Adipose tissue (tissue), 3 donors: ENCODE measurements around the gene C16orf90. TPM values are rescaled to one million over a fixed set of nuclear protein-coding genes. Genes with fewer than 3 reads are reported as not detected.
"Not testable (repeated sequence)": the region's sequence is repeated elsewhere in the genome, so short reads cannot be mapped to it uniquely, and the experiment has no call there.

ENCODE experiments used
- H3K27ac ChIP-seq: one replicate; pipeline ENCODE4 v1.5.1; 2013; ENCODE audit warnings: low read depth, low read length
- WGBS, 3 donors: extraction: QIAGEN DNeasy Blood & Tissue Kit; methylation state at CpG; one replicate each; pipeline ENCODE4 v1.1.7; 2013; 5-methylcytosine and 5-hydroxymethylcytosine counted together
- polyA plus RNA-seq, 3 donors: library from polyadenylated mRNA; stranded (reverse); fragments of 200-250 nt; gene quantifications; one replicate each; pipeline ENCODE4 v1.2.3, GENCODE V29; 2013
- donor health status: healthy with polysubstance abuse.
- donor health status: Bipolar disorder and iron deficiency.
- donor health status: healthy.

The C16orf90 gene
- not detected for polyA plus RNA-seq

GRCh38 chr16:3495176-3495575 lies at the start of gene C16orf90:
TSS of gene C16orf90 (minus strand) at chr16:3495489. CDS start at chr16:3495421, 68 bp downstream.
- H3K27ac ChIP-seq, result no peak within 1 kb of the TSS
- 87 to 97% (median 95%) methylated on average over 3 of the region's 3 CpGs for WGBS, 3 donors

- WGBS, 3 donors, result 75 to 83% (median 82%) methylated on average over 6 of the region's 6 CpGs
- H3K27ac ChIP-seq, result no peak overlapping the region
Measured at GRCh38 chr16:3542601-3543373, 47.5 kb upstream of the C16orf90 start.

GRCh38 chr16:3541527-3542155 lies 46.4 kb upstream of the C16orf90 start:
- 83 to 90% (median 87%) methylated on average over 13 of the region's 13 CpGs for WGBS, 3 donors
- H3K27ac ChIP-seq, result no peak overlapping the region

- WGBS, 3 donors, result 76 to 89% (median 86%) methylated on average over 4 of the region's 4 CpGs
- no peak overlapping the region for H3K27ac ChIP-seq
Measured at GRCh38 chr16:3538222-3538621, 42.9 kb upstream of the C16orf90 start.

GRCh38 chr16:3536851-3537250 lies 41.6 kb upstream of the C16orf90 start:
- 47 to 74% (median 72%) methylated on average over 4 of the region's 4 CpGs for WGBS, 3 donors
- no peak overlapping the region for H3K27ac ChIP-seq

- 72 to 77% (median 75%) methylated on average over 3 of the region's 3 CpGs for WGBS, 3 donors
- no peak overlapping the region for H3K27ac ChIP-seq
Measured at GRCh38 chr16:3536271-3536731, 41.0 kb upstream of the C16orf90 start.

- H3K27ac ChIP-seq, result no peak overlapping the region
- WGBS, 3 donors, result 94 to 96% (median 95%) methylated on average over 10 of the region's 10 CpGs
Measured at GRCh38 chr16:3534126-3534525, 38.8 kb upstream of the C16orf90 start.

GRCh38 chr16:3532741-3533140 lies 37.5 kb upstream of the C16orf90 start:
- H3K27ac ChIP-seq, result no peak overlapping the region
- 90 to 96% (median 91%) methylated on average over 12 of the region's 12 CpGs for WGBS, 3 donors

GRCh38 chr16:3530371-3530914 lies 35.2 kb upstream of the C16orf90 start:
- H3K27ac ChIP-seq, result no peak overlapping the region
- WGBS, 3 donors, result 96 to 97% (median 96%) methylated on average over 12 of the region's 12 CpGs

GRCh38 chr16:3529175-3529574 lies 33.9 kb upstream of the C16orf90 start:
- no peak overlapping the region for H3K27ac ChIP-seq

GRCh38 chr16:3528406-3528805 lies 33.1 kb upstream of the C16orf90 start:
- 95 to 100% (median 100%) methylated on average over 2 of the region's 2 CpGs for WGBS, 3 donors
- no peak overlapping the region for H3K27ac ChIP-seq

GRCh38 chr16:3527216-3527829 lies 32.0 kb upstream of the C16orf90 start:
- 53 to 60% (median 53%) methylated on average over 12 of the region's 12 CpGs for WGBS, 3 donors
- H3K27ac ChIP-seq, result not testable (repeated sequence)

- no peak overlapping the region for H3K27ac ChIP-seq
- whole genome bisulfite sequencing, 3 donors, result 78 to 95% (median 91%) methylated on average over 5 of the region's 5 CpGs
Measured at GRCh38 chr16:3525951-3526350, 30.7 kb upstream of the C16orf90 start.

GRCh38 chr16:3523281-3523680 lies 28.0 kb upstream of the C16orf90 start:
- H3K27ac ChIP-seq, result no peak overlapping the region
- WGBS, 3 donors, result 90 to 94% (median 90%) methylated on average over 3 of the region's 3 CpGs

- 55 to 72% (median 68%) methylated on average over 8 of the region's 8 CpGs for WGBS, 3 donors
- no peak overlapping the region for H3K27ac ChIP-seq
Measured at GRCh38 chr16:3520841-3521240, 25.6 kb upstream of the C16orf90 start.

- 71 to 80% (median 72%) methylated on average over 4 of the region's 4 CpGs for WGBS, 3 donors
- H3K27ac ChIP-seq, result no peak overlapping the region
Measured at GRCh38 chr16:3520413-3520812, 25.1 kb upstream of the C16orf90 start.

- 91 to 99% (median 96%) methylated on average over 2 of the region's 2 CpGs for WGBS, 3 donors
- no peak overlapping the region for H3K27ac ChIP-seq
Measured at GRCh38 chr16:3519581-3519980, 24.3 kb upstream of the C16orf90 start.

GRCh38 chr16:3518986-3519348 lies 23.7 kb upstream of the C16orf90 start:
- H3K27ac ChIP-seq, result no peak overlapping the region

GRCh38 chr16:3518292-3518985 lies 23.1 kb upstream of the C16orf90 start:
- 53 to 87% (median 75%) methylated on average over 6 of the region's 6 CpGs for WGBS, 3 donors
- H3K27ac ChIP-seq, result no peak overlapping the region

More at GRCh38 chr16:3518986-3519348, 23.7 kb upstream of the C16orf90 start:
- WGBS, 3 donors, result 83 to 97% (median 91%) methylated on average over 8 of the region's 8 CpGs
